GM18868 (cell line): Measurements from ENCODE around the gene CISTR.
A peak's percentile ranks its signal among the peaks of the same experiment; 100 is the strongest.
"Not testable (repeated sequence)": the region's sequence is repeated elsewhere in the genome, so short reads cannot be mapped to it uniquely, and the experiment has no call there.

Experiments
- ATAC-seq: cut with Tn5 transposase; IDR thresholded peaks from one replicate; pipeline ENCODE4 v1.9.1; 2021; ENCODE audit warnings: mild to moderate bottlenecking, moderate library complexity; ENCODE audit not compliant: unreplicated experiment

CISTR gene

DNA sequence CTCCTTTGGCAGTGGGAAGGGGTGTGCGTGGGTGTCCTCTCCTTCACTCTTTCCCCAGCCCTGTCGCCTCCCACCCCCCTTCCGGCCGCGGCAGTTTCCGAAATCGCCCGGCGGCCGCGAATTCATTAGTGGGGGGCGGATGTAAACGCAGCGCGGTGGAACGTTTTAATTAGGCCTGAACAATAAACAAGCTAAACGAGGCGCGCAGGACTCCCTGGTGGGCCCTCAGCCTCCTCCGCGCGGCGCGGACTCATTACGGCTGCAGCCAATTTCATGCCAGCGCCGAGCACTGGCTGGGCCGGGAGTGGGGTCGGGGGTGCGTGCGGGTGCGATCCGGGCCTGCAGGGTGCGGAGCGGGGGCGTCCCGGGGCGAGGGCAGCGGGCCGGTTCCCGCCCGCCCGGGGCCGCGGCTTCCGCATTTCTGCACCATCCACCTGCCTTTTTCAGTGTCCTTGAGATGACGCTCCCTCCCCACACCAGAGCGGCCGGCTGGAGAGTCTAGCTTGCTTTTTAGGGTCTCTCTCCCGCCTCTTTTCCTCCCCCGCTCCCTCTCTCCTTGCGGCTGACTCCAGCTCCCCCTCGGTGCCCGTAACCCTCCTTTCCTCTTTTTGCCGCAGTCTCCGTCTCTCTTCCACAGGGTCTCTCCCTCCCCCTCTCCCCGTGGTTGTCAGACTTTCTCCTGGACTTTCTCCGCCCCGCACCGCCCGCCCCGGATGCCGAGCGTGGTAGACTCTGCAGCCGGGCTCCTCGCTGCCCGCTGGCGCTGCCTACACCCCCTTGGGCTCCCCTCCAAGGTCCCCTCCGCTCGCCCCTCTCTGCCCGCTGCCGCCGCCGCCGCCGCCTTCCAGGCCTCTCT lies at the start of gene CISTR:
Gene CISTR (minus strand): TSS at position 644 of the 856 bp plus-strand sequence.
- ATAC-seq: peak; percentile 22

- ATAC-seq: no peak
Observed at GRCh38 chr12:53798575-53798974, 46.8 kb upstream of the CISTR start.

GRCh38 chr12:53795927-53796326 lies 44.1 kb upstream of the CISTR start:
- ATAC-seq: no peak

DNA sequence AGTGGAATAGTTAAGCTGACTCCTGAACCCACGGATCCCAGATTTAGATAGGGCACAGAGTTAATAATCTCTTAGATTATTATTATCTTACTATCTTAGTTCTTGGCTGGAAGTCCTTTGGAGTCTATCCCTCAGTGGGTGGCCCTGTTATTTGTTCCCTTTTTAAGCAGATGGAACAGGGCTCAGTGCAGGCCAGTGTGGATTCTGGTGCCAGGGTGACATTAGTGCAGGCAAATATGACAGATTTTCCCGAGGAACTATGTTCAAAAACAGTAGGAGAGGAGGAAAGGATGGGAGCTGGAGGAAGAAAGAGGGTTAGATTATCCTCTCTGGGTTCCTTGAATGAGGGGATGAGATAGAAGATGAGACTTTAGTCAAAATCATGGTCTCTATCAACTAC lies 41.4 kb upstream of the CISTR start:
- no peak for ATAC-seq

DNA sequence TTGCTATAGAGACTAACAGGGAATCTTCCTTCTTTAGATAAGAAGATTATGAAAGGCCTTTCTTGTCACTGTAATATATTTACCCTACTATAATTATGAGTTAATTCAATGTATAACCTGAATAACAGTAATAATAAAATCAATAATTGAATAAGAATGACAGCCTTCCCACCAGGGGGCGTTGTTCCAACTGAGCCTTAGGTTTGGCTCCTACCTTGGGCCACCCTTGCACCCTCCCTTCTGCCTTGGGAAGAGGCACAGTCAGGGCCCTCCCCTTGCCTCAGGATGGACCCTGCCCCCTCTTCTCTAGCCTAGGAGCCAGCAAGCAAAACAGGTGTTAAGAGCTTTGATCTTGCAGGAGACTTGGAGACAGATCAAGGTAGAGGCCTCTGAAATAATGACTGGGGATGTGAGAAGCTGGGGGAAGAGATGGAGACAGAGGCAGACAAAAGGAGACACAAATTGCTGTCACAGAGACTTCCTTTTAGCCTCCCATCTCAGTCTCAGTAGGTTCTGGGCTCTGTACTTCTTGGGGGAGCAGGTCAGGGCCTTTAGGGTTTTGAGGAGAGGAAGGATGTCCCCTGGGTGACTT lies 40.1 kb upstream of the CISTR start:
- no peak for ATAC-seq

DNA sequence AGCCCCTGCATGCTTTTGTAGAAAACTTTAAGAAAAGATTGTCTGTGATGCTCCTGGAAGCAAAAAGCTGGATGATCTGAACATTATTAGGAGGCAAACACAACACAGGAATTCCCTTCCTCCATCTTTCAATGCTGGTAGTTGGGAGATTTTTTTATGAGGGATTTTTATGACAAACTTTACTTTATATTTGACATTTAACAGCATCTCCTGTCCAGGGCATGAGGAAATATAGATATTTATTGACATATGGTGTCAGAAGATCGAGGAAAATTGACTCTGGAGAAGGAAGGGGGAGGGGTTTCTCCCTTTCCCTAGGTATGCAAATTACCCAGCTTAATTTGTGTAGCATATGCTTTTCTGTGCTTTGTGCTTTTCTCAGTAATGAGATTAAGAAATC lies 37.8 kb upstream of the CISTR start:
- no peak for ATAC-seq

DNA sequence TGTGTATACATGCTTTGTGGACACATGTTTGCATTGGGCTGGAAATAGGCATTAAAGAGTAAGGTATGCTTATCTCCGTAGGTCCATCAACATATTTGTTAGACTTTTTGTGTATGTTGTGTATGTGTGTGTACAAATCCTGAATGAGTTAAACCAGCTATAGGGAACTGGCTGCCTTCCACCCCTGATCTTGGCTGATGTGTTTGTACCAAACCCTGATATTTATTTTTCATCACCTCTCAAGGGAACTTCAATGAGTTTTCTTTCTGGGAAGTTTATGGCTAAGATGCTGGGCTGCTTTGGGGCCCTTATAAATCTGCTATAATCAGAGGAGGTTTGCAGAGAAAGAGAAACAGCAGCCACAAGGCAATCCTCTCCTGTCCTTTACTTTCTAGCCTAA lies 37.1 kb upstream of the CISTR start:
- no peak for ATAC-seq

DNA sequence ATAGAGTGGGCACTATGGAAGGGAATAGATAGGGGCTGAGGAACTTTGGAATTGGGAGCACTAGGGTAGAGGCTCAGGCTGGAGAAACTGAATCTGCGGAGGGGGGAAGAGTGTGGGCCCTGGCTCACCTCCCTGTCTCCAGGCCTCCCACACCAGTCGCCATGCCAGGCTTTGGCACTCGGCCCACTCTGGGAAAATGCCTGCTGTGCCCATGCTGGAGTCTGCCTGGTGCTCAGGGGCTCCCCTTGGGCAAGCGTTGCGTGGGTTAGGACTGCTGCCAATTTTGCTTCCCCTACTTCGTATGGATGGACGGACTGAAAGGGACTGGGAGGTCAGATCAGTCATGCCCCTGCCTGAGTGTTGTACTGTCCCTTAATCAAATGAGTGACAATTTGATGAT lies 34.6 kb upstream of the CISTR start:
- ATAC-seq: no peak

DNA sequence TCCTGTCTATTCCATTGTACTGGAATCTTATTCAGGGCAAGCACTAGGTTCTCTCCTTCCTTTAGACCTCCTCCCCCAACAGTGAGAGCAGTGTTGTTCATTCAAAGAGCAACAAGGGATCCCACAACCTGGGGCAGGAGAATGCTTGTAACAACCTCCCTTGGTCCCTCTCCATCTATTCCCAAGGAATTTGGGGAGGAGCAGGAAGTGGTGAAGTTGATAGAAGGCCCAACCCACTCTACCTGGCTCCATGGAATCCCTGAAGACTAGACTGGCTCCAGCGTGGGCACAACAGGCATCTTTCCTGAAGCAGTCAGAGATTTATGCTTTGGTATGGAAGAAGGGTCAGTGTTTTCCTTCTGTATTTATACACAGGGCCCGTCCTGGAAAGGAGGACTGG lies 33.4 kb upstream of the CISTR start:
- no peak for ATAC-seq

GRCh38 chr12:53782093-53782703 lies 30.4 kb upstream of the CISTR start:
- no peak for ATAC-seq

DNA sequence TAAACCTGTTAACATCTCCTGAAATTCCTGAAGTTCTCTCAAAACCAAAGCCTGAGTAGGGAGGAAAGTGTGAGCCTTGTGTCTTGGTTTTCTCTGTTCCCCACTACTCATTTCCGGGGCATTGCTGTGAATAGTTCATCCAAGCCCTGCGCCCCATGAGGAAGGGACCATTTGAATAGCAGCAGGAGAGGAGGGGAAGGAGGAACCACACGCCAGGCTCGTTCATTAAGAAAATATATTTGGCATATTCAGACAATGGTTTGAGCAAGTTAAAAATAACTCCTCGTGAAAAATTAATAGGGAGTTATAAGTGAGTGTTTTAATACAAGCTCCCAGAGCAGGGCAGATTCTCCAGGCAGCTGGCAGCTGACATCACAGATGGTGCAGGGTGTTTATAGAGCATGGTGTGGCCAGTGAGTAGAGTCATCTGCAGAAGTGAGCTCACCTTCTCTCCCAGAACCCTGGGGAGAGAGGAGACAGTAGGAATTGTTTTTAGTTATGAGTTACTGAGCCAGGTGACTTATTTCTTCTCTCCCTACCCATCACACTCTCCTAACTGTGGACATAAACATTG lies 29.5 kb upstream of the CISTR start:
- ATAC-seq: no peak

GRCh38 chr12:53780323-53780722 lies 28.5 kb upstream of the CISTR start:
- ATAC-seq: no peak

- ATAC-seq: not testable (repeated sequence)
Observed at GRCh38 chr12:53779679-53780078, 27.9 kb upstream of the CISTR start.

DNA sequence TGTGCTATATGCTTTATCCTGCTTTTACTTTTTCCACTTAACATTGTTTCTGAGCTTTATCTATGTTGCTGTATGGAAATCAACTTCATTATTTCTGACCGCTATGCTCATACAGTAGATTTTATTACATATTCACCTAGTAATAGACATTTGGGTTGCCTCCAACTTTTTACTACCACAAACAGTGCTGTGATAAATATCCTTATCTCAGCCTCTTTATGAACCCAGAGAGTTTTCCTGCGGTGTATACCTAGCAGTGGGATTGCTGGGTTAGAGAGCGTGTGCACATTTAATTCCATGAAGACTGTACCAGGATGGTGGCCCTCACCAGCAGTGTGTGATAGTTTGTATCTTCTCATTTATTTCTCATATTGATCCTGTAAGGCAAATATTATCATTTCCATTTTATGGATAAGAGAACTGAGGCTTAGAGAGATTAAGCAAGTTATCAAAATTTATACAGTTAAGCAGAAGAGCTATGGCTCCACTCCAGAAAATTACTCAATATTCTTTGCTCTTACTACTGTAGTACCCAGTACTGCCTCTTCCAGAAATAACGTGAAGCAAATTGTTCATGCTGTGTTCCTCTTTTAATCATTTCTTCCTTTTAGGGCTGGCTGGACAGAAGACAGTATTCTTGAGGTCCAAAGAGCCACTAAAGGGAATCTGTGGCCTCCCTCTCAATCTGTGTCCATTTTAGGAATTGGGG lies 26.3 kb upstream of the CISTR start:
- no peak for ATAC-seq

GRCh38 chr12:53777412-53777811 lies 25.6 kb upstream of the CISTR start:
- no peak for ATAC-seq

GRCh38 chr12:53776872-53777271 lies 25.1 kb upstream of the CISTR start:
- ATAC-seq: no peak

DNA sequence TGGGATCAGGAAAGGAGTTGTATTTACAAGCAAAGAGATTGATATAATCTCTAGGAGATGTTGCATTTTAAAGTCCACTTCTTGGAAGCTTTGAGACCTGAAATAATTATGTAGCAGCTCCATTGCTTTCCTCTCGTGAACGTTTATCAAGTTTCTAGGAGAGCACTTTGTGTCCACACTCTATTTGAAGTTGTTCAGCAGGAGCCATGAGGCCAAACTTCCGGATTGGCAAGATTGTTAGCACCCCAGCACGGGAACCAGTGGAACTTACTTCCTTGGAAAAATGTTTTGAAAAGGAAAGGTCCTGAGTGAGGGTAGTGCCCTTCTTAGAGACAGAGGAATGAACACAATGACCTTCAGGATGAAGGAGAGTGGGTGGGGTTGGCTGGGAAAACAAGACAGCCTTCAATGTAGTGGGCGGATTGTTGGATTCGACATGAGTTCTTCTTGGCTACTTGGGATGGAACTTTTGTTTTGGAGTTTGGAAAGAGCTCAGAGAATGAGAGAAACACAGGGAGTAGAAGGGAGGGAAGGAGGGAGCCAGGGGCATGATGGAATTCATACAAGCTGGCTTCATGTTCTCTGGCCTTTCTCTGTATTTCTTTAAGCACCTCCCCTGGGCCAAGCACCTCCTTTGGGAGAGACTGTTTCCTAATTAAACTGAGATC lies 23.8 kb upstream of the CISTR start:
- ATAC-seq: no peak

GRCh38 chr12:53770281-53770680 lies 18.5 kb upstream of the CISTR start:
- ATAC-seq: no peak

GRCh38 chr12:53768976-53769375 lies 17.2 kb upstream of the CISTR start:
- no peak for ATAC-seq

DNA sequence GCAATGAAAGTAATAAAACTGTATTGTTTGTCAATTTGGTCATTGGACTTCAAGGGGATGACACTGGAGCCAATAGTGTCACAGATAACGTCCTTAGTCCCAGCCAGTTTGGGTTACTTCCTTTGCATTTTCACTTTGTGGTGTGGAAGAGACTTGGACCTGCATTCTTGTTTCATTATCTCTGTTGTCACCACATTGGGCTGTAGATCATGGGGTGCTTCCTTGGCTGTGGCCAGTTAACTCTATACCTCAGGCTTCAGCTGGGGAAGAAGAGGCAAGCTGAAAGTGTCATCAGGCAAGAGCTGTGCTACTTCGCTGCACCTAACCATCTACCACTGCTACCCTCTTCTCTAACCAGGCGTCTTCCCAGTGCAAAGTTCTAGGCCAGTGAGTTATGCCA lies 15.1 kb upstream of the CISTR start:
- no peak for ATAC-seq

DNA sequence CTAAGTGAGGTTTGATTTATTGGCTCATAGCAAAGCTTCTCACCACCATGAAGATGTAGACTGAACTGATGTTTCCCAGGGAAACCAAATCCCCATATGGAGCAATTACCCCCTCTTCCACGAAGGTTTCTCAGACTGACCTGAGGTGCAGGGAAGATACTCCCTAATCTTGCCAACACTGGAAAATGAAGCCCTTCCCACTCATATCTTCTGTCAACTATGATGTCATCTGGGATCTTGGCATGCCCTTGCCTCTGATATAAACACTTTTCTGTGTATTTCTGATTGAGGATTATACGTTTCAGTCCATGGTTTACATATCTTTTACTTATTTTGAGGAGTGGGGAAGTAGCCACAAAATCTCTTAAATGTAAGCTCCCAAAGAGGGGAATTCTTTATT lies 14.1 kb upstream of the CISTR start:
- no peak for ATAC-seq
